Fibroblast of lung (primary cell): Measurements from ENCODE around the gene OAF.

Source experiments
- CTCF ChIP-seq, 2 donors: IDR thresholded peaks in 1 of 2; conservative IDR thresholded peaks in 1 of 2; 1 replicate in 1 of 2; 2 replicates in 1 of 2; pipeline ENCODE4 v1.5.1; 2011 to 2012; ENCODE audit warnings: low read length in 2 of 2, control low read depth in 1 of 2, inconsistent platforms in 1 of 2, low read depth in 1 of 2, mild to moderate bottlenecking in 1 of 2
- EZH2 ChIP-seq: IDR thresholded peaks from 2 replicates; pipeline ENCODE4 v1.5.1; 2012; ENCODE audit warnings: low read length, control low read depth, mild to moderate bottlenecking; ENCODE audit errors: missing control alignments

GRCh38 chr11:120181376-120181975, 29.4 kb upstream of the OAF start:
- TF ChIP-seq CTCF (conservative IDR thresholded peaks at IDR 0.05 in 1 of 2, IDR thresholded peaks at IDR 0.05 in 1 of 2; ENCODE audit: low read depth in 1 of 2, low read length in 2 of 2) (no peak), EZH2 (no peak)
